Measurements from ENCODE around the gene GAN. TPM values are rescaled to one million over a fixed set of nuclear protein-coding genes. Genes with fewer than 3 reads are reported as not detected.

GAN gene
- total and polyA plus RNA-seq, 2 of the 4 experiments (the other 2 are of a cell fraction): 1.1 to 5.7 TPM

GRCh38 chr16:81365731-81366130 is 51.0 kb downstream of the GAN start:
- ChIA-PET POLR2A (ENCODE audit: unreplicated experiment) (interaction anchor here (0.6 kb wide), 1 partner anchor 301 kb away, joined by 3 read pairs; no protein-coding TSS in a partner anchor), CTCF (no interaction called here)
- Histone ChIP-seq H3K23ac (ENCODE audit: low read depth, low read length) (no peak overlapping the region), H3K4me3 (ENCODE audit: insufficient read depth, low read depth, low read length) (no peak overlapping the region), H3K36me3 (ENCODE audit: control insufficient read depth, insufficient read depth, low read length) (peaks cover 31% of the 10 kb centered on the region), H3K79me1 (ENCODE audit: low read depth in 1 of 2, low read length in 2 of 2) (no peaks in the 10 kb centered on the region), H2BK20ac (ENCODE audit: low read depth, low read length) (no peak overlapping the region), H3K56ac (ENCODE audit: extremely low read depth, insufficient read depth, low read length) (no peak overlapping the region), H3K14ac (replicated peaks; ENCODE audit: low read depth, low read length) (no peak overlapping the region), H2AK9ac (replicated peaks; ENCODE audit: low read depth, low read length, poor library complexity) (no peak overlapping the region), H3K18ac (ENCODE audit: low read depth, low read length) (no peak overlapping the region), H4K20me1 (ENCODE audit: insufficient read depth, low read length) (no peaks in the 10 kb centered on the region), H3K4me2 (ENCODE audit: low read depth, low read length) (no peak overlapping the region), H3K4ac (ENCODE audit: low read depth, low read length) (no peak overlapping the region), H3K9ac (ENCODE audit: low read depth, low read length) (no peak overlapping the region), H2BK120ac (ENCODE audit: low read depth, low read length) (no peak overlapping the region), H2BK15ac (ENCODE audit: low read depth, low read length) (no peak overlapping the region), H2AFZ (replicated peaks; ENCODE audit: low read length, poor library complexity) (no peak overlapping the region), H3K9me1 (ENCODE audit: insufficient read depth, low read length) (no peaks in the 10 kb centered on the region), H4K91ac (ENCODE audit: insufficient read depth, low read depth, low read length) (no peak overlapping the region), H3K9me3 (ENCODE audit: control insufficient read depth, insufficient read depth, low read length) (no peaks in the 10 kb centered on the region), H2BK5ac (ENCODE audit: low read depth, low read length, poor library complexity, severe bottlenecking) (no peak overlapping the region), H3K27ac (ENCODE audit: insufficient read depth, low read length) (no peak overlapping the region), H2AK5ac (ENCODE audit: low read depth, low read length) (no peak overlapping the region), H4K5ac (ENCODE audit: low read depth, low read length) (no peak overlapping the region), H4K8ac (ENCODE audit: low read depth in 2 of 2, low read length in 2 of 2) (no peak overlapping the region), H3K27me3 (ENCODE audit: control insufficient read depth, insufficient read depth, low read length) (no peaks in the 10 kb centered on the region), H3K4me1 (ENCODE audit: control insufficient read depth, insufficient read depth, low read length) (no peaks in the 10 kb centered on the region)
- intact Hi-C loops (cut with micrococcal nuclease) (loop anchor here (1.0 to 5.0 kb wide), 3 partner anchors 358 to 522 kb away; no protein-coding TSS in a partner anchor), dilution Hi-C loops (cut with HindIII; ENCODE audit: low sequenced_read_pairs, unreplicated experiment) (no loop called here), in situ Hi-C loops (cut with MboI; ENCODE audit: low sequenced_read_pairs) (loop anchor here (5.0 to 10.0 kb wide), 2 partner anchors 367 to 509 kb away; no protein-coding TSS in a partner anchor)
- ATAC-seq (ENCODE audit: low read depth) (no peak), DNase-seq (no peak)
- TF ChIP-seq SMC3 (IDR thresholded peaks at IDR 0.05; ENCODE audit: low read depth, low read length) (no peak), MXI1 (IDR thresholded peaks at IDR 0.05; ENCODE audit: borderline replicate concordance, low read depth, low read length) (no peak), MAZ (IDR thresholded peaks at IDR 0.05; ENCODE audit: borderline replicate concordance, low read depth, low read length) (no peak), CTCF (conservative IDR thresholded peaks at IDR 0.05; ENCODE audit: low read depth, low read length) (no peak), RAD21 (IDR thresholded peaks at IDR 0.05; ENCODE audit: low read length) (no peak), USF2 (IDR thresholded peaks at IDR 0.05; ENCODE audit: low read depth, low read length) (no peak), BHLHE40 (IDR thresholded peaks at IDR 0.05; ENCODE audit: low read depth, low read length) (no peak), CEBPB (IDR thresholded peaks at IDR 0.05; ENCODE audit: low read depth, low read length) (no peak), NFE2L2 (IDR thresholded peaks at IDR 0.05; ENCODE audit: low read depth, low read length) (no peak), RCOR1 (IDR thresholded peaks at IDR 0.05; ENCODE audit: insufficient replicate concordance, low read length) (no peak), CHD1 (IDR thresholded peaks at IDR 0.05; ENCODE audit: low read depth, low read length) (no peak), ELK1 (IDR thresholded peaks at IDR 0.05; ENCODE audit: borderline replicate concordance, low read depth, low read length) (no peak), POLR2A (IDR thresholded peaks at IDR 0.05; ENCODE audit: low read depth, low read length) (no peak), RFX5 (IDR thresholded peaks at IDR 0.05; ENCODE audit: low read depth, low read length) (no peak), FOS (IDR thresholded peaks at IDR 0.05; ENCODE audit: low read depth, low read length) (no peak), MAFK (IDR thresholded peaks at IDR 0.05; ENCODE audit: low read depth, low read length) (no peak)
- BruUV-seq (replicated peaks): no TSS peak
- WGBS, 2 experiments (ENCODE audit: extremely low coverage in 2 of 2, insufficient read length in 1 of 2): 90% methylated on average over 3 of the region's 3 CpGs; no CpG with 5 or more reads in 1 of the 2 experiments

All from IMR-90 (cell line).